Gastrocnemius medialis (tissue), 4 donors: ENCODE measurements around the gene AMDHD1.

Experiments used
- POLR2A ChIP-seq, 2 donors: fragments of 450-650 bp; IDR thresholded peaks; one replicate each; pipeline ENCODE4 v1.6.1; 2017; ENCODE audit warnings: antibody characterized with exemption in 2 of 2, mild to moderate bottlenecking in 2 of 2, moderate library complexity in 2 of 2
- TF ChIP-seq, protein P1 (sequence below), 5 experiments: fragments of 450-650 bp in 3 of 5; fragments of 200-600 bp in 2 of 5; sonication (generic) in 2 of 5; IDR thresholded peaks in 4 of 5; conservative IDR thresholded peaks in 1 of 5; 1 replicate in 4 of 5; 2 replicates in 1 of 5; pipeline ENCODE4 v1.5.1; 2016 to 2019; ENCODE audit warnings: antibody characterized with exemption in 5 of 5, mild to moderate bottlenecking in 3 of 5, moderate library complexity in 3 of 5

DNA sequence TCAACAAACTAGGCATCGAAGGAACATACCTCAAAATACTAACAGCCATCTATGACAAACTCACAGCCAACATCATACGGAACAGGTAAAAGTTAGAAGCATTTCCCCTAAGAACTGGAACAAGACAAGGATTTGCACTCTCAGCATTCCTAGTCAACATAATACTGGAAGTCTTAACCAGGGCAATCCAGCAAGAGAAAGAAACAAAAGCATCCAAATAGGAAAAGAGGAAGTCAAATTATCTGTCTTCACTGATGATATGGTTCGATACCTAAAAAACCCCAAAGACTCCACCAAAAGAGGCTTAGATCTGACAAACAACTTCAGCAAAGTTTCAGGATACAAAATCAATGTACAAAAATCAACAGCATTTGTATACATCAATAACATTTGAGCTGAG lies 33.3 kb upstream of the AMDHD1 start:
- TF ChIP-seq, protein P1, sequence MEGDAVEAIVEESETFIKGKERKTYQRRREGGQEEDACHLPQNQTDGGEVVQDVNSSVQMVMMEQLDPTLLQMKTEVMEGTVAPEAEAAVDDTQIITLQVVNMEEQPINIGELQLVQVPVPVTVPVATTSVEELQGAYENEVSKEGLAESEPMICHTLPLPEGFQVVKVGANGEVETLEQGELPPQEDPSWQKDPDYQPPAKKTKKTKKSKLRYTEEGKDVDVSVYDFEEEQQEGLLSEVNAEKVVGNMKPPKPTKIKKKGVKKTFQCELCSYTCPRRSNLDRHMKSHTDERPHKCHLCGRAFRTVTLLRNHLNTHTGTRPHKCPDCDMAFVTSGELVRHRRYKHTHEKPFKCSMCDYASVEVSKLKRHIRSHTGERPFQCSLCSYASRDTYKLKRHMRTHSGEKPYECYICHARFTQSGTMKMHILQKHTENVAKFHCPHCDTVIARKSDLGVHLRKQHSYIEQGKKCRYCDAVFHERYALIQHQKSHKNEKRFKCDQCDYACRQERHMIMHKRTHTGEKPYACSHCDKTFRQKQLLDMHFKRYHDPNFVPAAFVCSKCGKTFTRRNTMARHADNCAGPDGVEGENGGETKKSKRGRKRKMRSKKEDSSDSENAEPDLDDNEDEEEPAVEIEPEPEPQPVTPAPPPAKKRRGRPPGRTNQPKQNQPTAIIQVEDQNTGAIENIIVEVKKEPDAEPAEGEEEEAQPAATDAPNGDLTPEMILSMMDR (IDR thresholded peaks at IDR 0.05 in 4 of 5, conservative IDR thresholded peaks at IDR 0.05 in 1 of 5): no peak
- TF ChIP-seq POLR2A (IDR thresholded peaks at IDR 0.05): no peak
